HG02938 (cell line): ENCODE measurements around the gene SAPCD2.

Source experiments
- ATAC-seq: cut with Tn5 transposase; IDR thresholded peaks from one replicate; pipeline ENCODE4 v1.9.1; 2021; ENCODE audit warnings: mild to moderate bottlenecking, moderate library complexity; ENCODE audit not compliant: unreplicated experiment

SAPCD2 gene

DNA sequence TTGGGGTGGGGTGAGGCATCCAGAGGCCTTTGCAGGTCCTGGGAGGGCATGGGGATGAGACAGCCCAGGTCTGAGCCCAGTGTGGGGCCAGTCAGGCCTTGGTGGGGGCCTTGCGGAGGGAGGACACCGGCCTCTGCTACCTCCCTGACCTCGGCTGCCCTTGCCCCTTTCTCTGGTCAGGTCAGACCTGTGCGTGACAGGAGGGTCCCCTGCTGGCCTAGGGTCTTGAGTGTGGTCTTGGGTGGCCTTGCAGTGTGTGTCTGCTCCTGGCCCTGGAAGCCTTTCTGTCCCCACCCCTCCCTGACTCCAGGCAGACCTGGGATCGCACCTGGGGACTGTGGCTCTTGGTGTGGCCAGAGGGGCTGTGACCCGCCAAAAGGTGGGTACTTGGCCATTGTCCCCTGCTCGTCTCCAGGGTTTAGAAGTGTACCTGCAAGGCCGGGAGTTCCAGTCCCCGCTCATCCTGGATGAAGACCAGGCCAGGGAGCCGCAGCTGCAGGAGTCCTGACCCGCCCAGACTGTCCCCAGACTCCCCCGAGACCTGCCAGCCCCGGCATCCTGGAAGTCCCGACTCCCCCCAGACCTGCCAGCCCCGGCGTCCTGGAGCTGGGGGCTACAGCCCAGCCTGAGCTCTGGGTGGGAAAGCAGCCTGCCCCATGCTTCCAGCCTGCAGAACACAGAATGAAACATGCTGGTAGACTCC lies 12.0 kb upstream of the SAPCD2 start:
- no peak for ATAC-seq

DNA sequence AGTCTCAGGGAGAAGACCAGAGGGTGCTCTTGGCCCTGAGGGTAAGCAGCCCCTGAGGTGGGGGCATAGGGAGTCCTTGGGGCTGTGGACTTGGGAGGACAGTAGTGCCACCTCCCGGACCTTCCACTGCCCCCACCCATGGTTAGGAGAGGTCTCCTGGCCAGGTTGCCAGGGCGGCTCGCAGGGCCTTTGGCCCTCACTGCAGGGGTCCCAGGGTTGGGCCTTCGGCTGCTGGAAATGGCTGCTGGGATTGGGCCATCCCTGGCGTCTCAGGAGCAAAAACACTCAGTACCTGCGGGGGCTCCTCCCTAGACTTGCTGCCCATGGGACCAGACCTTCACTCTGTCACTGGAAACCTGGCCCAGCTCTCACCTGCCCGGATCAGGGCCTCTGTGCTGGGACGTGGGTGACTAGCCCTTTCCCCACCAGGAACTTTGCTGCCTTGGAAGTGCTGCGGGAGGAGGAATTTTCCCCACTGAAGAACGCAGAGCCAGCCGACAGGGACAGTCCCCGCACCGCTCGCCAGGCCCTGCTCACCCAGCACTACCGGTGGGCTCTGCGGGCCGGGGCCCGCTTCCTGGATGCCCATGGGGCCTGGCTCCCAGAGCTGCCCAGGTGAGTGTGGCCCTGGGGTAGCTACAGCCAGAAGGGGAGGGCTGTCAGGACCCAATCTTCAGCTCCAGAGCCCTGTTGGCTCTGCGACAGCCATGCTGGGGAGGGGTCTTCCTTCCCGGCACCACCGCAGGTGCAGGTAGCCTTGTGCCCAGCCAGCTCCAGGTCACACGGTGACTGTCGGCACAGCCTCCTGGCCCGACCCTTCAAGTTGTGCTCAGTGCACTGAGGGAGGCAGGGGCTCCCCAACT lies 10.1 kb upstream of the SAPCD2 start:
- ATAC-seq, result no peak

DNA sequence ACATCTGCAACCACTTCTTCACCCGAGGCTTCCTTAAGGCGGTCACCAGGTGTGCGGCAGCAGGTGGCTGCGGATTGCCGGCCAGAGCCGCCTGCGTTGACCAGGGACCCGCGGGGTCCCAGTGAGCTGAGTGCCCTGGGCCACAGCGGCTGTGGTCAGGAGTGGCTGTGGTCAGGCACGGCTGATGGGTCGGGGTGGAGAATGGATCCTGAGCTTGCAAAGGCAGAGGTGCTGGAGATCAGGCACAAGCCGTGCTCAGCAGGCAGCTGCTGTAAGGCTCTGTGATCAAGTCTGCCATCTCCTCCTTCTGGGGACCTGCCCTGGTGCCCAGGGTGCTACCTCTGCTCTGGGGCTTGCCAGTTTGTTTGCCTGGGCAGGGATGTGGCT lies 9.0 kb upstream of the SAPCD2 start:
- no peak for ATAC-seq

DNA sequence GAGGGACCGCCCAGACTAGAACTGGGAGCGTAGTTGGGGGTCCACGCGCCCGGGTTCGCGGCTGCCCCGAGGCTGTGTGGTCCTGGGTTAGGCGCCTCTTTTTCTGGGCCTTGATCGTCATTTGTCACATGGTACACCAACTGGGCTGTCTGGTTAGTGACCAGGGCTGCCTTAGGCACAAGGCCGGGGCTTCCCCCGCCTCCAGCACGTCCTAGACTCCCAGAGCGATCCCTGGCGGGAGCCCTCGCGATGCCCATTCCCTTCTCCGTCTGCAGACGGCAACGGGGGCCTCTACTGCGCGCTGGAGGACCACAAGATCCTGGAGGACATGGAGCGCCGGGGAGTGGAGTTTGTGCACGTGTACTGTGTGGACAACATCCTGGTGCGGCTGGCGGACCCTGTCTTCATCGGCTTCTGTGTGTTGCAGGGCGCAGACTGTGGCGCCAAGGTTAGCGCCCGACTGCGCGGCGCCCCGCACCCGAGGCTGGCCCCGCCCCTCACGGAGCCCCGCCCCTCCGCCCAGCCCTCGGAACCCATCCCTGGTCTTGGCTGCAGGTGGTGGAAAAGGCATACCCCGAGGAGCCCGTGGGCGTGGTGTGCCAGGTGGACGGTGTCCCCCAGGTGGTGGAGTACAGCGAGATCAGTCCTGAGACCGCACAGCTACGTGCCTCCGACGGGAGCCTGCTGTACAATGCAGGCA lies 8.5 kb upstream of the SAPCD2 start:
- no peak for ATAC-seq

DNA sequence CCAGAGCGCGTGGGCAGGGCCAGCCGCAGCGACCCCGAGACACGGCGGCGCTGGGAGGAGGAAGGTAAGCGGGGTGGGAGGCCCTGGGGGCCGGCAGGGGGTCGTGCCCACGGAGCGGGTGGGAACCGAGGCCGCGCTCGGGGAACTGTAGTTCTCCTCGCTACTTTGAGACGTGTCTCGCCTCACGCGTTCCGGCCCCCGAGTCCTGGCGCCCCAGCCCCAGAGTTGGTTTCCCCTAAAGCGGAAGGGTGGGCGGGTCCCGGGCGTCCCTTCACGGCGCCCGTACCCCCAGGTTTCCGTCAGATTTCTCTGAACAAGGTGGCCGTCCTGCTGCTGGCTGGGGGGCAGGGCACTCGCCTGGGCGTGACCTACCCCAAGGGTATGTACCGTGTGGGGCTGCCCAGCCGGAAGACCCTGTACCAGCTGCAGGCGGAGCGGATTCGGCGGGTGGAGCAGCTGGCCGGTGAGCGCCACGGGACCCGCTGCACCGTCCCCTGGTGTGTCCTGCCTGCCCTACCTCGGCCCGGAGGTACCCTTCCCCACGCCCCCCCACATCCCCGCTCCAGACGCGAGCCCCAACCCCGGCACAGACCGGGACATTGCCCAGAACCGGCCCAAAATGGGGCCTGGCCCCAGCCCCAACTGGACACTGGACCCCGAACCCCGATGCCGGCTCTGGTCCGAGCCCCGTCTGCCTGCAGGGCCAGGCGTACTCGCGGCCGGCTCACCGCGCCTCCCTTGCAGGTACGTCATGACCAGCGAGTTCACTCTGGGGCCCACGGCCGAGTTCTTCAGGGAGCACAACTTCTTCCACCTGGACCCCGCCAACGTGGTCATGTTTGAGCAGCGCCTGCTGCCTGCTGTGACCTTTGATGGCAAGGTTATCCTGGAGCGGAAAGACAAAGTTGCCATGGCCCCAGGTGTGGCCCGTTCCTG lies 7.7 kb upstream of the SAPCD2 start:
- ATAC-seq, result peak; percentile 34

DNA sequence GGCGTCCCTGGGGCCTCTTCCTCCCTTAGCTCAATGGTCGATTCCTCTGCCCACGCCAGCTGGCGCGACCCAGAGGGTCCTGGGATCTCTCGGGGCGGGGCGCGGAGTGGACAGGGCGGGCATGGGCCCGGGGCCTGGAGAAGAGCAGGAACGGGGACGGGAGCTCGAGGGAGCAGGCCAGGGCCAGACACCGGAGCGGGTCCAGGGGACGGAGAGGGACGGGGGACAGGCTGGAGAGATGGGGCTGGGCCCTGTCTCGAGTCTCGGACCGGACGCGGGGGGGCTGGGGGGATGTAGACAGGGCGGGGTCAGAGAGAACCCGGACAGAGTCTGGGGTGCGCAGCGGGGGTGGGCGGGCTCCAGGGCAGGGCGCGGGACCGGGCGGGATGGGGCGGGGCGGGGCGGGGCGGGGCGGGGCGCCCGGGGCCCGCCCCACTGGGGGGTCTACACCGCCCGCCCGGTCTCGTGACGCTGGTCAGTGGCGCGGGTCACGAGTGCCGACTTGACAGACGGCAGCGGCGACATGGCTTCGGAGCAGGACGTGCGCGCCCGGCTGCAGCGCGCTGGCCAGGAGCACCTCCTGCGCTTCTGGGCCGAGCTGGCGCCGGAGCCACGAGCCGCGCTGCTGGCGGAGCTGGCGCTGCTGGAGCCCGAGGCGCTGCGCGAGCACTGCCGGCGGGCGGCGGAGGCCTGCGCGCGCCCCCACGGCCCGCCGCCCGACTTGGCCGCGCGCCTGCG lies 6.8 kb upstream of the SAPCD2 start, which contains the start of gene UAP1L1:
Gene UAP1L1 (plus strand): TSS at position 508 of the 738 bp plus-strand sequence. CDS start 16 bp downstream, at position 524.
- peak; percentile 43 for ATAC-seq

DNA sequence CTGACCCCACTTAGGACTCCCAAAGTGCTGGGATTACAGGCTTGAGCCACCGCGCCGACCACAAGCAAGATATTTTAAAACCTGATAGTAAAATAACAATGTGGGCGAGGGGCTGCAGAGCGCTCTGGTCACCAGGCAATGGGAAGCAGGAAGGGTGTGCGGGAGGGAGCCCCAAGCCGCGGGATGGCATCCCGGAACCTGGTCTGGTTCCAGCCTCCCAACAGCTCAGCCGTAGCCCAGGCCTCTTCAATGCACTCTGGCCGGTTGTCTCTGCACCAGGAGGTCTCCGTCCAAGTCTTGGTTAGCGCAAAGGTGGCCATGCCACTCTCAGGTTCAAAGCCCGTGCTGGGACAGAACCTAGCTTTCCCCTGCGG lies 6.3 kb upstream of the SAPCD2 start:
- ATAC-seq, result no peak

DNA sequence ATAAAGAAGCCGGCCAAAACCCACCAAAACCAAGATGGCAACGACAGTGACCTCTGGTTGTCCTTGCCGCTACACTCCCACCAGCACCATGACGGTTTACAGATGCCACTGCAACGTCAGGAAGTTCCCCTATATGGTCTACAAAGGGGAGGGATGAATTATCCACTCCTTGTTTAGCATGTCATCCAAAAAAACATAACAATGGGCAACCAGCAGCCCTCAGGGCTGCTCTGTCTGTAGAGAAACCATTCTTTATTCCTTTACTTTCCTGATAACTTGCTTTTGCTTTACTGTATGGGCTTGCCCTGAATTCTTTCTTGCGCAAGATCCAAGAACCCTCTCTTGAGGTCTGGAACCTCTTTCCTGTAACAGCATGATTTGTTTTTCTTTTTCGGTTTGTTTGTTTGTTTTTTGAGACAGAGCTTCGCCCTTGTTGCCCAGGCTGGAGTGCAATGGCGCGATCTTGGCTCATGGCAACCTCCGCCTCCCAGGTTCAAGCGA lies 5.0 kb upstream of the SAPCD2 start:
- ATAC-seq, result no peak

DNA sequence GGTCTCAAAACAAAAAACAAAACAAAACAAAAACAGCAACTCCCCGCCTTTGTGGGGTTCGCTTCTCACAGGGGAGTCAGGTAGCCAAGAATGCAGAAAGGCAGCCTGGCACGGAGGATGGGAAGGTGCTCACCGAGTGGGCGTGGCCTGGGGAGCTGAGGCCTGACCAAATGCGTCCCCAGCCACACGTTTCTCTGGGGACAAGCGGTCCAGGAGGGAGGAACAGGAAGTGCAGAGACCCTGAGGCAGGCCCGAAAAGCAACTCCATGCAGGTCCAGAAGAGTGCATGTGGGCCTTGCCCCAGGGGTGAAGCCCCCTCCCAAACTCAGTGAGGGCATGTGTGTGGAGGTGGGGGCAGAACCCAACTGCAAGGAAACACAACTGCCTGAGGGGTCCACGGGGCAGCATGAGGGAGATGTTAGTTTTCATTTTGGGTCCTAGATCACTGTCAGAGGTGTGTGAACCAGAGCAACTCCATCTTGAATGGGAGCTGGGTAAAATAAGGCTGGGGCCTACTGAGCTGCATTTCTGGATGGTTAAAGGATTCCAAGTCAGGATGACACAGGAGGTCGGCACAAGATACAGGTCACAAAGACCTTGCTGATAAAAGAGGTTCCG lies 4.4 kb upstream of the SAPCD2 start:
- no peak for ATAC-seq

DNA sequence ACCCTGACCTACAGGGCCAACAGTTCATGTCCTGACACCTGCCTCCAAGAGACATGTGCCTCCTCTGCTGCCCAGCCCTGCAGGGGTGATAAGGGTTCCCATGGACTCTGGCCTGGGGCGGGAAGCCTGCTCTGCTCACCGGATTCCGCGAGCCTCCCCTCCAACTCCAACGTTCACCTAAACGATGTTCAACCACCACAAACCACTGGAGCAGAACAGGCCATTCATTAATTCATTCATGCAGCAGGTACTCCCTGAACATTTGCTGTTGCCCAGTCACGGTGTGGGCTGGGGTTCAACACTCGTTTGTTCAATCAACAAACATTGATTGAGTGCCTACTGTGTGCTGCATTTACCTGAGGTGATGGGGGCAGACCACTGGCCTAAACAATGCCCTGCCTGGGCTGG lies 3.6 kb upstream of the SAPCD2 start:
- ATAC-seq, result no peak

DNA sequence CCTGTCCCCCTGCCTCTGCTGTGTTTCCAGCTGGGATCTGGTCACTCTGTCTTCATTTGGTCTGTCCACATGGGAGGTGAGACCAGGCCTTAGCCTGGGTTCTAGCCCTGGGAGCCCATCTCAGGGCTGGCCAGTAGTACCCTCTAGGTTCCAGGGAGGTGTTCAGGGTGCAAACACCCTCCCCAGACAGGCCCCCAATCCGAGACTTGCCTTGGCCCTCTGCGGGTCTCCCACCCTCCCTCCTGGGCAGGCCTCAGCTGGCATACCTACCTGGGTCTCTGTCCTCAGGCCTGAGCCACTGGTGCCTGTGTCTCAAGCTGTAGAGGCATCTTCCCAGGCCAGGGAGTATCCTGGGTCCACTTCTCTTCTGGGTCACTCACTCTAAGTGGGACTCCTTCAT lies 925 bp upstream of the SAPCD2 start:
- no peak for ATAC-seq

DNA sequence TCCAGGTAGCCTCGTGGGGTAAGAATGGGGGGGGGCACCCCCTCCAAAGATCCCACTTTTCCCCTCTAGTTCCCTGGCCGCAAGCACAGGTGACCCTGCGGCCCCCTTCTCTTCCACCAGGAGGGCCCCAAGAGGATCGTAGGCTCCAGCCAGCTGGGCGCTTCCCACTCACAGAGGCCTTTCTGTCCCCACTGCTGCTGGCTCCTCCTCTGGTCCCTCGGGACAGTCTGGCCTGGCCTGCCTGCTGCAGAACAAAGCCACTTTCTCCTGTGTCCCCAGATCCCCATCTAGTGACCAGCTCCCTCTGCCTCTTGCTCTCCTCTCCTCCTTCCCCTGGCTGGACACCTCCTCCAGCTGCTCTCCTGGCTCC lies 534 bp upstream of the SAPCD2 start:
- peak; percentile 16 for ATAC-seq

DNA sequence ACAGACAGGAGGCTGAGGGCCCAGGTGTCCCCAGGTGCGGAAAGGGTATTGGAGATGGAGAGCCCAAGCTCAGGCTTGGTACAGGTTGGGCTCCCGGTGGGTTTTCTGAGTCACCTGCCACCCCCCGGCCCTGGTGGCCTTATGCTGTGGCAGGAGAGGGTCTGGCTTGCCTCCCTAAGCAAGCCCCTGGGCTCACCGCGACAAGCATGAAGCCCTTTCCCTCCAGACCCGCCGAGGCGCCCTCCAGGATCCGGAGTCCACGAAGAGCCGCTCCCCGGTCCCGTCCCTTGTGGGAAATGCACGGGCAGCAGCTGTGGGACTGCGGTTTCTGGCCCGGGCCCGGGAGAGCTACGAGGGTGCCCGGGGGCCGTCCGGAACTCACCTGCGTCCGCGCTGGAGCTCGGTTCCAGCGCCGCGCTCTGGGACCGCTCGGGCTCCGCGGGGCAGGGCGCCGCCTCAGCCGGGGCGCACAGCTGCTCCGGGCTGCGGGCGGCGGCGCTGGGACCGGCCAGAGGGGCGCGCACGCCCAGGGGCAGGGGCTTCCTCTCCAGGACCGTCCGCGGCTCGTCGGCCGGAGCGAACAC lies 757 bp downstream of the SAPCD2 start:
- no peak for ATAC-seq

DNA sequence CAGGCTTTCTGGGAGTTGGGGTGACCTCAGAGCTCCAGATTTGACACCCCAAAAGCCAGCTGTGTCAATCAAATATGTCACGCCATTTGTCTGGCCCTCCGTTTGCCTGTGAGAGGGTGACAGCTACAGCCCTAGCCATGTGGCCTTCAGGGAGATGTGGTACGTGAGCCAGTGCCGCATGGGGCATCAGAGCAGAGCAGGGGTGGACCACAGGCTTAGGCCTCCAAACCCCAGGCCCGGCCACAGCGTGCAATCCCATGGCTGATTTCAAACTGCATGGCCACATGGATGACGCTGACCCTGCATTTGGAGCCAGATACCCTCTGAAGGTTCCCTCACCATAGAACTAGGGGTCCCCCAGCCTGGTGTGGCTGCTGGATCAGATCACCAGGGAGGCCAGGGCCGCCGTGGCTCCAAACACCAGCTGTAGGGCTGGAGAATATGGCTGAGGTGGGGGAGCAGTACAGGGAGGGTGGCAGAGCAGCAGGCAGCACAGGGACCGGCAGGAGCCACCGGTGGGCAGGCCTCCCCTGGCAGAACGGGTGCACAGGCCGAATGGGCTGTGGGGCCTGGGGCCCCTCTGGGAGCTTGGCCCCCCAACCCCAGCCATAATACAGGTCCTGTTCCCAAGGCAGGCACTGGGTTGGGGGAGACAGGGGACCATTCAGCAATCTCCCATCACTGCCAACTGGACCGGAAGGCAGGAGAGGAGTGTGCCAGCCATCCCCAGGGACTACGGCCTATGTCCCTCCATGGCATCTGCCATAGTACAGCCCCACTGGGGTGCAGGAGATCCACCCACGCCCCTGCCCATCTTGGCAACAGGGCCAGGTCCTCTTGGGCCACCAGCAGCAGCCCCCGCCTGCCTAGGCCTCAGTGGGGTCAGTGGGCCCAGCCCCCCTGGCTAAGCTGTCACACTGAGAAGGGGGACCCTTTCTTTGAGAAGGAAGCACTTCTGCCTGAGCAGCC lies 1.5 kb downstream of the SAPCD2 start:
- no peak for ATAC-seq

DNA sequence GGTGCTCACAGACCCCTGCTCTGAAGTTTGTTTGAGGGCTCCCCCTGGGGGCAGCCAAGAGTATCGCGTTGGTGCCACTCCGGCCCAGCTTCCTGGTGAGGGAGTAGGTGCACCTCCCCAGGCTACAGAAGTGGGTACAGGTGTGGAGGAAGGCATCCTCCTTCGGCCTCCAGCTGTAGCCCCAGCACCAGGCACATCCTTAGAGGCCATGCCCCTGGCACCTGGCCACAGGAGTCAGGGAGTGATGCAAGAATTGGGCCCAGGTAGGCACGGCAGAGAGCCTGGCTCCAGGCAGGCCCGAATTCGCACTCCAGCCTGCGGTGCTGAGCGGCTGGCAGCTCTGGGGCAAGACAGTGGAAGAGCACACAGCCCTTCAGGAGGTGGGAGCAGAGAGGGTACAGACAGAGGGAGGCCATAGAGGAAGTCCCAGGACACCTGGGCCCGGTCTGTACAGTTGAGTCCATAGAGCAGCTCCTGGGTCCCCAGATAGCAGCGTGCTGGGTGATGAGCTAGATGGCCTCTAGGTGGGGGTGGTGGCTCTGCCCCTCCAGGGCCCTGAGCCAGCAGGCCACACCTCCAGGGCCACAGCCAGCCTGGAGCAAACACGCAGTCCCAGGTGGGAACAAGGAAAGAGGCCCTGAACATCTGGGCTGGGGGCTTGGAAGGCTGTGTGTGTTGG lies 2.4 kb downstream of the SAPCD2 start:
- no peak for ATAC-seq

DNA sequence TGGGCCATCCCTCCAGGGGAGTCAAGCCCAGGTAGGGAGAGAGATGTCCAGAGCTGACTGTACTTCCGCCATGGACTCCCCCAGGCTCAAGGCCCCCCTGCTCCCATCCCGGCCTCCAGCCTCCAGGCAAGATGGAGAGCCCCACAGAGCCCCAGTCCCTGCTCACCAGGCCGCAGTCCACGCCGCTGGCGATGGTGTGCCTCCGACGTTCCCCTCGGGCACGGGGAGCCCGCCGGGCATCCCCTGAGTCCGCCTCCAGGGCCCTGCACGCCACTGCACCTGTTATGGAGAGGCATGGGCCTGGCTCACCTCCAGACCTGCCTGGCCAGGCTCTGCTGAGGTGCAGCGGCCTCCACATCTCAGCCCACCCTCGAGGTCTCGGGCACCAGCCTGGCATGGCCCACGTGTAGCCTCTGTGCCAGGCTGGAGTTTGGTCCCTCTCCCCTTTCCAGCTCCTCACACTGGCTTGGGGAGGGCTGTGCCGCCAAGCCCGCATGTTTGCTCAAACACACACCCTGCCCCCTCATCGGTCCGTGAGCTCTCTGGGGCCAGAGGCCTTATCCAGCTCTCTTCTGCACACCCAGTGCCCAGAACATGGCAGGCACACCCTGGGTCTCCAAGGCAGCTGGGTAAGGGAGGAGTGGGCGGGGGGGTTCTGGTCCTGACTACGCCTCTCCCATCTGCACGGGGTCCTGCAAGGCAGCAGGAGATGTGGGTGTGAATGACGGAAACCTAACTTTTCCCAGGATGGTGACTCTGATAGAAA lies 4.1 kb downstream of the SAPCD2 start:
- ATAC-seq, result no peak
